Stimulated activated CD8-positive, alpha-beta memory T cell treated with anti-CD3 and anti-CD28 coated beads, Interleukin-7, amount 100 ng/mL, for 1 hour (primary cell): Measurements from ENCODE around the gene SLC16A5.
A peak's percentile ranks its signal among the peaks of the same experiment; 100 is the strongest.
"Not testable (repeated sequence)": the region's sequence is repeated elsewhere in the genome, so short reads cannot be mapped to it uniquely, and the experiment has no call there.

Experiments used
- DNase-seq, 2 donors: peaks; one replicate each; pipeline ENCODE4 v3.0.0-alpha.2; 2020; ENCODE audit warnings: low read depth in 2 of 2

Gene SLC16A5

DNA sequence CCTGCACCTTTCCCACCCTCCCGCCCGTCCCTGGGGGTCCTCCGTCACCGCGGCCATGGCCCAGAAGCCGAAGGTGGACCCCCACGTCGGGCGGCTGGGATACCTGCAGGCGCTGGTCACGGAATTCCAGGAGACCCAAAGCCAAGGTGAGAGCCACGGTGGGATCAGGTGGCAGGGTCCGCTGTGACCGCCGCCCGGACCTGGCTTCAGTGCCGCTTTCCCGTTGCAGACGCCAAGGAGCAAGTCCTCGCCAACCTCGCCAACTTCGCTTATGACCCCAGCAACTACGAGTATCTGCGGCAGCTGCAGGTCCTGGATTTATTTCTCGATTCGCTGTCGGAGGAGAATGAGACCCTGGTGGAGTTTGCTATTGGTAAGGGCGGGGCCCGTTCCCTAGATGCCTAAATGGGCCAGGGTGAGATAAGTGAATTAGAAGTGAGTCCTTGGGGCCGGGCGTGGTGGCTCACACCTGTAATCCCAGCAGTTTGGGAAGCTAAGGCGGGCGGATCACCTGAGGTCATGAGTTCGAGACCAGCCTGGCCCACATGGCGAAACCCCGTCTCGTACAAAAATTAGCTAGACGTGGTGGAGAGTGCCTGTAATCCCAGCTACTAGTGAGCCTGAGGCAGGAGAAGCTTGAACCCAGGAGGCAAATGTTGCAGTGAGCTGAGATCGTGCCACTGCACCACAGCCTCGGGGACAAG lies 22.6 kb downstream of the SLC16A5 start:
- no peak for DNase-seq

DNA sequence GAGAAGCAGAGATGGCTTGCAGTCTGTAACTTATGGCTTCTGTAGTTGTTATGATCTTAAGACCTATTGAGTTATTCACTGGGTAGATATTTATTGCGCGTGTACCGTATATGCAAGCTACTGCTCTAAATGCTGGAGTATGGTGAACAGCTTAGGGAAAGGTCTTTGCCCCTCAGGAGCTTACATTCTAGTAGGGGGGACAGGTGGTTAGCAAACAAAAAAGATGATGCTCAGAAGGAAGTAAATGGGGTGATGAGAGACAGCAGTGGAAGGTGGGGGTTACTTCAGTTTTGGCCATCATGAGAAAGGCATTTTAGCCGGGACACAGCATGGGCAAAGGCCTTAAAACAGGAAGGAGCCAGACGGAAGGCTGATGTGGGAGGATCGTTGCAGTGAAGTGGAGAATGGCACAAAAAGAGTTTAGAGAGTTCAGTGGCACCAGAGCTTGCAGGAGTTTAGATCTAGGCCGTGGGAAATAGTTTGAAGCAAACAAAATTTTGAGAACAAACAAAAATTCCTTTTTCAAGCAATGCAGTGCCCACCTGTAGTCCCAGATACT lies 24.1 kb downstream of the SLC16A5 start:
- no peak for DNase-seq

GRCh38 chr17:75113798-75114551 lies 26.2 kb downstream of the SLC16A5 start:
- peak; percentile 73 to 83 for DNase-seq

- no peak for DNase-seq
Measured at GRCh38 chr17:75114552-75115314, 27.0 kb downstream of the SLC16A5 start.

- DNase-seq, result no peak
Measured at GRCh38 chr17:75115555-75115954, 27.8 kb downstream of the SLC16A5 start.

- no peak for DNase-seq
Measured at GRCh38 chr17:75116737-75117136, 29.0 kb downstream of the SLC16A5 start.

- no peak for DNase-seq
Measured at GRCh38 chr17:75118307-75118706, 30.6 kb downstream of the SLC16A5 start.

GRCh38 chr17:75124041-75124818 lies 36.5 kb downstream of the SLC16A5 start:
- DNase-seq, result peak in 1 of 2 donors; percentile 15

DNA sequence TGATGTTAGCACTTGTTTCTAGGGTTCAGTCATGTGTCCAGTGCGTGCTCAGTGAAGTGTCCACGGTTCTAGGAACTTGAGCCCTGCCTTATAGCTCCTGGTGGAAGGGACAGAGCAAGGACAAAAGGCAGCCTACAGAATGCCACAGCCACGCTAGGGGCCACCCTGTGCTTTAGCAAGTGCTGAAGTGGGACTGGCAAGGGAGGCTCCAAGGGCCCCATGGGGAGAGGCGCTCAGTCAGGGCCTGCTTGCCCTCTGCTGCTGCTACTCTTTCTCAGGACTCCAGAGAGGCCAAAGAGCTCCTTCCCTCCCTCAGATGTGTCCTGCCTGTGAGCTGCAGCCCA lies 37.0 kb downstream of the SLC16A5 start:
- no peak for DNase-seq

DNA sequence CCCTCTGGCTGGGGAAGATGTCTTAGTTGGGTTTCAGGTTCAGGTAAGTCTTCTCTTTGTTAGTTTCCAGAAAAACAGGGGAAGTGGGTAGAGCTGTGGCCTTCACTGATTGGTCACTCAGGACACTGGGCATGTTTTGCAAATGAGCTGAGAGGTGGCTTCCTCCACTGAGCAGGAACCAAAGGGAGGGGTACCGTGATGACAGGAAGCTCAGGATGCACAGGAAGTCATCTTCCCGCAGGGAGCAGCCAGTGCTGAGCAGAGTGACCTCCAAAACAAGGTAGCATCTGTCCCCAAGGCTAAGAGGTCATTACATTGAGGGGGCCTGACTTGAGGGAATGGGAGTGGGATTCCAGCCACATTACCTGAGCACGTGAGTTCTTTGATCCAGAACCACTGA lies 38.2 kb downstream of the SLC16A5 start:
- DNase-seq, result no peak

- DNase-seq, result no peak
Measured at GRCh38 chr17:75126954-75127353, 39.2 kb downstream of the SLC16A5 start.

DNA sequence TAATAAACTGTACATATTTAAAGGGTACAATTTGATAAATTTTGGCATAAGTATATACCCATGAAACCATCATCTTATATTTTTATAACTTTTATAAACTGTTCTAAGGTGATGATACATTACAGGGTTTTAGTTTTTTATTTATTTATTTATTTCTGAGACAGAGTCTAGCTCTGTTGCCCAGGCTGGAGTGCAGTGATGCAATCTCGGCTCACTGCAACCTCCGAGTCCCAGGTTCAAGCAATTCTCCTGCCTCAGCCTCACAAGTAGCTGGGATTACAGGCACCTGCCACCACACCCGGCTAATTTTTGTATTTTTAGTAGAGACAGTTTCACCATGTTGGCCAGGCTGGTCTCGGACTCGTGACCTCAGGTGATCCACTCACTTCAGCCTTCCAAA lies 40.2 kb downstream of the SLC16A5 start:
- DNase-seq, result not testable (repeated sequence)

DNA sequence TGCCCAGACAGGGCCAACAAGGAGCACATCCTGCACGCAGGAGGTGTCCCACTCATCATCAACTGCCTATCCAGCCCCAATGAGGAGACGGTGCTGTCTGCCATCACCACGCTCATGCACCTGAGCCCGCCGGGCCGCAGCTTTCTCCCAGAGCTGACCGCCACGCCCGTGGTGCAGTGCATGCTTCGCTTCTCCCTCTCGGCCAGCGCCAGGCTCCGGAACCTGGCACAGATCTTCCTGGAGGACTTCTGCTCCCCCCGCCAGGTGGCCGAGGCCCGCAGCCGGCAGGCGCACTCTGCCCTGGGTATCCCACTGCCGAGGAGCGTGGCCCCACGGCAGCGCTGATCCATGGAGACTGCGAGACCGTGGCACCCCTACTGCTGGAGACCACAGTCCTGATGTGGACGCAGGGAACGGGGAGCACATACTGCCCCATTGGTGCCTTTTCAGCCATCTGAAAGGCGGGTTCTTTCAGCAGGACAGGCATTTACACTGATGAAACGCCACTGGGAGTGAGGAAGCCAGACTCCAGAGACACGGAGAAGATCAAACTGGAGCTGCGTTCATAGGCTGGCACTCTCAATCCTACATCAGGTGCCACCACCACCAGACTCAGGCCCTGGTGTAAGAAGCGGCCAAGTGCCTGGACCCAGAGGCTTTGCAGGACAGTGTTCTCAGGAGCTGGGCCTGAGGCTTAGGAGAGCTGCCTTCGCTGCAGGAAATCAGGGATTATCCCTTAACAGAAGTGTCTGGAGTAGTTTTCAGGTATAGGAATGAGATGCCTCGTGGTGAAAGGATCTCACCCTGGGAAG lies 41.1 kb downstream of the SLC16A5 start:
- no peak for DNase-seq

DNA sequence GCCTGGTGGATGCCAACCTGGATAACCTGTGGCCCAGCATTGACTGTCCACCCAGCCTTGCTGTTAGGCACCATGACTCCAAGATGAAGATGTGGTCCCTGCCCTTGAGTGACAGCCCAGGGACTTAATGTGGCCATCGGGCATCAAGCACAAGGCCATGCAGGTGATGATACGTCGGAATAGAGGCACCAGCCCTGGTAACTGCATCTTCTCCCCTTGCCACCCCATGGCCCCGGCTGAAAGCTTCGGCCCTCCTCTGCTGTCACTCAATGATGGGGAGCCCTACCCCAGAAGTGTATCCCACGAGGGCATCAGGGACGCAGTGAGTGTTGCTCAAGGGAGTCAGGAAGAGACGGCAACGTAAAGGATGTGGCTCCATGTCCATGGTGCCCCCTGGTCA lies 41.8 kb downstream of the SLC16A5 start:
- no peak for DNase-seq

DNA sequence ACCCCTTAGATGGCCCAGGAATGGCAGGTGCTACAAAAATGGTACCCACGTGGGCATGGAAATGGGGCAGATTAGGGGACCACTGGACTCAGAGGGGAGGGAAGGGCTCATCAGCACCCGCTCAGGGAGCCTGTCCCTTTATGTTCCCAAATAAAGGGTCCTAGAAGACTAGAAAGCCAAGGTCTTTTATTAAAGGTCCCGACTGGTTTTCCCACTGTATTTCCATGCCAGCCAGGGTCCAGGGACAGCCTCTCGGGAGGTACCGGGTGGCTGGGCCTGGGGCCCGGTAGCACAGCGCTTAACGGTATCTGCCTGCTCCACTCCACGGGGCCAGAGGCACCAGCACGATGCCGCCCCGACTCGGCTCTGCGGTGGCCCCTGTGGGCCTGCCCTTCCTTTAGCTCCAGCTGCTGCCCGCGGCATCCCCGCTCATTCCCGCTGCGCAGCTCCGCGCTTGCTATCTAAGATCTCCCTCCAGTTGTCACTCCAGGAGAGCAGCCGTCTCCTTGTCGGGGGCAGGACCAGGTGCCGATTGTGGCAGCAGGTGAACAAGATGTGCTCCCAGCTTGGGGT lies 42.4 kb downstream of the SLC16A5 start:
- no peak for DNase-seq

DNA sequence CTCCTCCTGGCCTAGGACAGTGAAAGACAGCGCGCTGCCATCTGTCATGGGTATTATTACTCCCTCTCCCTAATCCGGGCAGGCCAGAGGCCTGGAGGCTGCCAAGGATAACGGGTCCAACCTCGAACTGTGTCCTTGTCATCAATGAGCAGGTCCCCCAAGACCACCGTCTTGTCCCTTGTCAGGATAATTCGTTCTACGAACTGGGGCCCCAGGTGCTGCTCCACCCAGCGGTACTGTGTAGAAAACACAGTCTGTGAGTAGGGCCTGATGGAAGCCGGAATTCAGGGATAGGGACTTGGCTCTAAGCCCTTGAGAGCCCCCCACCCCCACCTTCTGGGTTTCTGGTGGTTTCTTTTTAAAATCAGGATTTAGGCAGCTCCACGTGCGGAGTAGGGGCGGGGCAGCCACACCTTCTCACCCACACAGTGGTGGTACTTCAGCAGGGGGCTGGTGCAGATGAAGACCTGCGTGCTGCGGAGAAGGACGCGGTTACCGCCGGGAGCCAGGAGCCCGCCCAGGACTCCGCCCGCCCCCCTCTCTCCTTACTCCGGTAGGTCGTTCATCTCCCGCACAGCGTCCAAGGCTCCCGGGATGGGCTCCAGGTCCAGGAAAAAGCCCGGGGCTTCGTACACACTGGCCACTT lies 43.0 kb downstream of the SLC16A5 start:
- no peak for DNase-seq

- DNase-seq, result peak; percentile 31 to 33
Measured at GRCh38 chr17:75131278-75132017, 43.7 kb downstream of the SLC16A5 start, which contains the start of gene NT5C. TSS of gene NT5C (minus strand) at chr17:75131742. CDS start at chr17:75131707, 35 bp downstream.

DNA sequence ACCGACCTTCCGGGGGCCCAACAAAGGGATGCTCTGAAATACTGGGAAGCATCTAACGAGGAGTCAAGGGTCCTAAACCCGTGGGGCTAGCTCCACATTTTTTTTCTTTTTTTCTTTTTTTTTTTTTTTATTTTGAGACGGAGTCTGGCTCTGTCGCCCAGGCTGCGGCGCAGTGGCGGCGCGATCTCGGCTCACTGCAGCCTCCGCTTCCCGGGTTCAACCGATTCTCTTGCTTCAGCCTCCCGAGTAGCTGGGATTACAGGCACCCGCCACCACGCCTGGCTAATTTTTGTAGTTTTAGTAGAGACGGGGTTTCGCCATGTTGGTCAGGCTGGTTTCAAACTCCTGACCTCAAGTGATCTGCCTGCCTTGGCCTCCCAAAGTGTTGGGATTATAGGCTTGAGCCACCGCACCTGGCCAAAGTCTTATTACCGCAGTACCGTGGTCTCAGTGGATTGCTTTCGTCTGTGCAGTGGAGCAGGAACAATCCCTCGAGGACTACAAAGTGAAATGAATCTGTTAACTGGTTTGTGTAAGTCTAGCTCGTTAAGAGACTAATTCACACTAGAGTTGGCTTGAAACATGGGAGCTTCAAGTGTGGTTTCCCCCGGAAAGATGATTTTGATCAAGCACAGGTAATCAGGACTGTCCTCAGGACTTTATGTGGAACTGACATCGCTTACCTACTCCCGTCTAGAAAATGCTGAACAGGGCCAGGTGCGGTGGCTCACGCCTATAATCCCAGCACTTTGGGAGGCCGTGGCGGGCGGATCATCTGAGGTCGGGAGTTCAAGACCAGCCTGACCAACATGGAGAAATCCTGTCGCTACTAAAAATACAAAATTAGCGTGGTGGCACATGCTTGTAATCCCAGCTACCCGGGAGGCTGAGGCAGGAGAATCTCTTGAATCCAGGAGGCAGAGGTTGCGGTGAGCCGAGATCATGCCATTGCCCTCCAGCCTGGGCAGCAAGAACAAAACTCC lies 44.6 kb downstream of the SLC16A5 start:
- DNase-seq, result not testable (repeated sequence)
